HG02870 (cell line): ENCODE measurements around the gene TBP.

Experiments used
- ATAC-seq: cut with Tn5 transposase; IDR thresholded peaks from one replicate; pipeline ENCODE4 v1.9.1; 2021; ENCODE audit warnings: mild to moderate bottlenecking, moderate library complexity; ENCODE audit not compliant: unreplicated experiment

The TBP gene

DNA sequence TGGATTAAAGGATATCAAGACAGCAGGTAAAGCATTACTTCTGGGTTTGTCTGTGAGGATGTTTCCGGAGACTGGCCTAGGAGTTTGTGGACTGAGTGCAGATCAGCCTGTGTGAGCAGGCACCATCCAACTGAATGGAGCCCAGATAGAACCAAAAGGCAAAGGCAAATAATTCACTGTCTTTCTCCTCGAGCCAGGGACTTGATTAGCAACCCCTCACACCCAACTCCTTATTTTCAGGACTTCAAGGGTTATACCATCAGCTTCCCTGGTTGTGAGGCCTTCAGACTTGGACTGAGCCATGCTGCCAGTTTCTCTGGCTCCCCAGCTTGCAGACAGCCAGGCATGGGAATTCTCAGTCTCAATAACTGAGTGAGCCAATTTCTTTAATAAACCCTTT, 20.4 kb upstream of the TBP start:
- no peak for ATAC-seq

DNA sequence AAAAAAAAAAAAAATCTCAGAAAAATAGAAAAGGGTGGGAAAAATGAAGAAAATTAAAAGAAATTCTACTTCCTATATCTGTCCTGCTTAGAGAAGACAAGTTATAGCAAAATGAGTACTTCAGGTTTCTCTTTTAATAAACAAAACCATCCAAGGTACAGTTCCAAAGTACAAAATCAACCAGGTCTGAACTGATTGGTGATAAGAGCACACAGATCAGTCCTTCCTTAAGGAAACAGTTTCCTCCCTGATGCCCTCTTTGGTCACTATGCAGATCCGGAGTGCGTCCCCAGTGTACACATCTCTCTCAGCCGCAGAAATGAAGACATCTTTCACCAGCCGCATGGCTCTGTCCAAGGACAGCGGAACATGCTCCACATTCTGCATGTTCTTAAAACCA, 19.2 kb upstream of the TBP start:
- ATAC-seq: no peak

DNA sequence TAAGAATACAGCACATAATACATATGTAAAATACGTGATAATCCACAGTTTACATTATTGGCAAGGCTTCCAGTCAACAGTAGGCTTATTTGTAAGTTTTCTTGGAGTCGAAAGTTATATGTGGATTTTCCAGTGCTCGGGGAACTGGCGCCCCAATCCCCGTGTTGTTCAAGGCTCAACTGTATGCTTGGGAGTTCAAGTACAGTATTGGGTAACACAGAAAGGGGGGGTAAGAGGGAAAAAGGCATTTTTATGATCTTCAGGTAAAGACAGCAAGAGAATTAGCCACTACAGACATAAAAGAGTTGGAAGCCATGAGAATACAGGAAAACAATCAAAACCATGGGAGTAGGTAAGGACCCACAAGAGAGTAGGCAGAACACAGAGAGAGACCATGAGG, 17.5 kb upstream of the TBP start:
- ATAC-seq: no peak

DNA sequence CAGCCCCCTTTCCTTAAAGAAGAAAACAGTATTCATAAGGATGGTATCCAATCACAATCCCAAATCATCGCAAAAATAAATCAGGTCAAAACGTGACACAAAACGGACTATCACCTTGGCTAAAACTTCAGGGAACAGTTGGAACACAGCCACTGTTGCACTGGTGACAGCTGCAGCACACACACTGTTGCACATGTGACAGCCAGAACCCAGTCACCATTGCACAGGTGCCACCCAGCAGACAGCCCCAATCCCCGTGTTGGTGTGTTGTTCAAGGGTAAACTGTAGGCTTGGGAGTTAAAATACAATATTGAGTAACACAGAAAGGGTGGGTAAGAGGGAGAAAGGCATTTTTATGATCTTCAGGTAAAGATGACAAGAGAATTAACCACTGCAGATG, 16.8 kb upstream of the TBP start:
- ATAC-seq: no peak

DNA sequence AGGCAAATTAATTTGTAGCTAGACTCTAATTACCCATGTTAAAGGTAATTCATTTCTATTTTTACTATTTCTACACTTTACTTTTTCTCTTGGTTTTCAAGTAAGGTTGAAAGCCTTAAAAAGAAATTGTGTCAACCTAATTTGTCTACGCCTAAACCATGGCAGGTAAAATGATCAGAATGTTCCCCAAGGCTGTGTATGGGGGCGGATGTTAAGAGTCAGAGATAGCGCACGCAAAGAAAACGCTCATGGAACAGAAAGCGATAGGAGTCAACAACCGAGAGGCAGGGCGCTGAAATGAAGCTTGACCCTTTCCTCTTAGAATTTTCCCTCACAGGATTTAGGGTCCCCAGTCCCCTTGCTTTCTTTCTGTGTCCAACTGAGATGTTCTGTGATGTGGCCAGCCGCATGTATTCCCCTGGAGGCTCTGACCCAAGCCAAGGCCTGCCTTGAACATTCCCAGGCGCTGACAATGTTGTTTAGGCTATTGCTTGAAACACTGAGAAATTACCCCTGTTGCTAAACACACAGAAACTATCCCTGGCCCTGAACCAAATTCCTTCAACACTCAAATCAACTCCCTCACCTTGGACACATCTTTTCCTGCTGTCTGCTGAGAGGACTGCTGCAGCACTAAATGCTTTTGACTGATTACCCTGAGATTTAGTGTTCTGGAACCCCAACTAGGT, 12.0 kb upstream of the TBP start:
- ATAC-seq: no peak

DNA sequence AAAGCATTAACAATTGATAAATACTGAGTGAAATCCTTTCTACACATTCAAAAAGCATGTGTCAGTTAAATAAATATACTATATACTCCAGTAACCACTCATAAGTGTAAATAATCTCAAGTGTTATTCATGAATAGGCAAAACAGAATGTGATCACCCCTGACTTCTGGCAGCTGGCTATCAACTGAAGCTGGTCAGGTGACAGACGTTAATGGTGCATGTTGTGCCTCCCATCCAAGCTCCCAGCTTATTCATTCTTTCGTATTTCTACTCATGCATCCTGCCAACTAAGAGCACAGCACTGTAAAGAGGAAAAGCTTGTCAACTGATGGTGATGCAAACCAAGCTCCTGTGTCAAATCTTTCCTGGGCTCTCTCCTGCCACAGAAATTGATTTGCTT, 8.8 kb upstream of the TBP start:
- no peak for ATAC-seq

DNA sequence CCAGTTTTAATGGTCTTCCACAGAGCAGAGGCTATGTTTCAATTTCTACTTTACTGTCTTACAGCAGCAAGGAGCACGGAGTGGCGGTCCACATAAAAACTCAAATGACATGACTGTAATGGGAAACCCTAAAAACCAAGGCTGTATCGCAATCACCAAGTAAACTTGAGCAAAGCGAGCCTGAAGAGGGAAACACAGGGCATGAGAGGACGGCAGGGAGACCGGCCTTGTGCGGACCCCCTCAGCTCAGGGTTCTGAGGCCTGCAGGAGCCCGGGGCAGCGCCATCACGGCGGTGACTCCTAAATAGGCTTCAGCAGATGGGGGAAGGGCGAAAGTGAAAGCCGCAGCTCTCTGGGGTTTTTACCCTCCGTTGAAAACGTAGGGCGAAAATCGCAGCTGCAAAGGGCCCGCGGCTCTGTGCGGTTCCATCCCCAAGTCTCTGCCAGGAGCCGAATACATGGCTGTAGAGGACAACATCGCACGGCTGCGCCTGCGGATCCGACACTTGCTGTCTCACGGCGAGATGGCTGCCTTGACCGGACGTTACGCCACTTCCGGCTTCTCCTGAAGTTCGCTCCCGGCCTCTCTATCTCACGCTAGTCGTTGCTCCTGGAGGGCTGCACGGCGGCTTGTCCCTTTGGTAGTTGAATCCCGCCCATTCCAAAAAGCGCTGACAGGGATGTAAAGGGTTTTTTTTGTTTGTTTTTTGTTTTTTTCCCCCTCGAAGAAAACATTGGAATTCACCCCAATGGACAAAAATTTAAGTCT, 1.2 kb upstream of the TBP start, which contains the start of gene PSMB1:
Gene PSMB1 (minus strand): TSS at position 543 of the 769 bp plus-strand sequence. CDS start 65 bp downstream, at position 478.
- ATAC-seq: peak; percentile 51

DNA sequence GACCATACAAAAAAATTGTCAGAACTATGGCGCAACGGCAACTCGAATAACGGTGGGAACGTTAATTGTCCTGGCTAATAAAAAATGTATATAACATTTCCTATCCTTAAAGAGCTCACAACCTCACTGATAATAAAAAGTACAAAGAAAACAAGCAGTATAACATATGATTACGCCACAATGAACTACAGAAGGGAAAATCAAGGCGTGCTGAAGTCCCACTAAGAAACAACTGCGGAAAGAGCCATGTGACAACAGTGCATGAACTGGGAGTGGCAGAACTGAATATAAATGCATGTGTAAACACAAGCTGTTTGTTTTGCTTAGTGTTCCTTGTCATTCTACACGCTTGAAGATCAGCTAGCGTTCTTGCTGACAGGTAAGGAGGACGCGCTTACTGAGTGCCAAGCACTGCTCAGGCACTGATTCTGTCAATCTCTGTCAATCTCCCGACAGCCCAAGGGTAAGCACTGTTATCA, 596 bp upstream of the TBP start:
- ATAC-seq: peak; percentile 28

DNA sequence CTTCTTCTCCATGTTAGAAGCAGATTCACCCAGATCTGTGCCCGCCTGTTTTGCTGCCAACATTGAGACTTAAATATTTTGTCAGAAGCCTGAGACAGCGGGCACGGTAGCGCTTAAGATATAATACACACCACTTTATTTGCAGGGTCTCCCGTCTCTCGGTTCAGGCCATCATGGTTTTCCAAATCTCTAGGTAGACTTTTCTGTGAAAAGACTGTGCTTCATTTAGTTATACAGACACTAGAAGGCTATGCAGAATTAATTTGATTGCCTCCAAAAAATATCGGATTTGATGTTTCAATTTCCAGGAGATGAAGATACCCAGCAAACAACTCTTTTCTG, 598 bp downstream of the TBP start:
- no peak for ATAC-seq

DNA sequence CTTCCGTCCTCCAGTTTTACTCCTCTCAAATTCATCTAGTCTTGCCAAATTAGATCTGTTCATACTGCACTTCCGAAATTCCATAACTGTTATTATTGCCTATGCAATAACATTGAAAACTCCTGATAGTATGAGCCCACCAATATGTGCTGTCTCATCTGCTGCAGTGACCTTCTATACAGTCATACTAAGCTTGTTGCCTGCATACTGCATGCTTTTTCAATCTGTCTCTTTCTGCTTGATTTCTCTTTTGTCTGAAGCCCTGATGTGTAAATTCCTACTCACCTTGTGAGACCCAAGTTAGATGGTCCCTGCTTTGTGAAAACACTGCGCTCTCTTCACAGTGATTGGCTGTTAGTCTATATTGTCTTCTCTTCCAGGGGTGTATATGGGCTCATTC, 1.1 kb downstream of the TBP start:
- ATAC-seq: no peak

DNA sequence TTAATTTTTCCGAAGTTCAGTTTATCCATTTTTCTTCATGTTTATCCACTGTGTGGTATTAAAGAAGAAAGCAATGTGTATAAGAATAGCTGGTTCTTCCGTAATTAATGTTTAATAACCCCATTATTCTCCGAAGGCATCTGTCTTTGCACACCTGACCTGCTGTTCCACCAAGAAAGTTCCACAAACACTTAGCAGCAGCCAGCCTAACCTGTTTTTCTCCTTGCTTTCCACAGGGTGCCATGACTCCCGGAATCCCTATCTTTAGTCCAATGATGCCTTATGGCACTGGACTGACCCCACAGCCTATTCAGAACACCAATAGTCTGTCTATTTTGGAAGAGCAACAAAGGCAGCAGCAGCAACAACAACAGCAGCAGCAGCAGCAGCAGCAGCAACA, 7.4 kb downstream of the TBP start:
- ATAC-seq: no peak

DNA sequence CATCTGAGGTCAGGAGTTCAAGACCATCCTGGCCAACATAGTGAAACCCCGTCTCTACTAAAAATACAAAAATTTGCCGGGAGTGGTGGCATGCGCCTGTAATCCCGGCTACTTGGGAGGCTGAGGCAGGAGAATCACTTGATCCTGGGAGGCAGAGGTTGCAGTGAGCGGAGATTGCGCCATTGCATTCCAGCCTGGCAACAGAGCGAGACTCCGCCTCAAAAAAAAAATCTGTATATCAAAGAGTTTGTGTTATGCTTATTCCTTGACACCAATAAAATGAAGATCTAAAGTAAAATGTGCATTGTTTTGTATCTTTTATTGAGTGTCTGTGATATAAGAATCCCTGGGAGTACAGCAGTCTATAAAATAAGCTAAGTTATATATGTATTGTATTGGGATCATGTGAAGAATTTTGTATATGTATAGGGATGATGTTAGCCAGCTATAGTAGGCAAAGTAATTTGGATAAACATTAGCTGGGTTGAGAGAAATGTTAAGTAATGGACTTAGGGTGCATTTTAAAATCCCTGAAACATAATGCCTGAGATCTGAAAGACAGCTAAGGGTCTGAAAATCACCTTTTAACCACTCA, 10.9 kb downstream of the TBP start:
- no peak for ATAC-seq

DNA sequence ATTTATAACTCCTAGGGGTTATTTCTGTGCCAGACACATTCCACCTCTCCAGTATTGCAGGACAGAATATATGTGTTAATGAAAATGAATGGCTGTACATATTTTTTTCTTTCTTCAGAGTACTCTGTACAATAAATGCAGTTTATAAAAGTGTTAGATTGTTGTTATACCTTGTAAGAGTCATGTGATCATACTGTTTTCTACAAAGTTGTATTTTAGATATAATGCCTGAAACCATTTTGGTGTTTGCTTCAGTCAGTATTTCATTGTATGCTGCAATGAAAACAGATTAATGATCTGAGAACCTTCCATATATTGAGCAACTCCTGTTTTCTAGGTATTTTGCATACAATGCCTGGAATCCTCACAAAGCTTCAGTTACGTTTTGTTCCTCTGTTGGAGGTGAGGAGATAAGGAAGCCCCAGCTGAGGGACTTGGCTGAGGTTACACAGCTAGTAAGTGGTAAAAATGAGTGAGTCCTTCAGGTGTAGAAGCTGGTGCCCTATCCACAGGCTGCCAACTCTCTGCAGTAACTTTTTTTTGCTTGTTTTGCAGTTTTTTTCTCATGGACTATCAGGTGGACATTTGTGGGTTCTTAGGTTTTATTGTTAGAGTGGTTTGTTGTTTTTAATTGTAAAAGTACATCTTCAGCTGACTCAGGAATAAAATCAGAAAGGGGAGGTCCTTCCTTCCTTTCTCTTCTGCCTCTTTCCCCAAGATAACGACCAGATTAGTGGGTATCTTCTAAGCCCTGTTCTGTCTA, 18.7 kb downstream of the TBP start:
- no peak for ATAC-seq

DNA sequence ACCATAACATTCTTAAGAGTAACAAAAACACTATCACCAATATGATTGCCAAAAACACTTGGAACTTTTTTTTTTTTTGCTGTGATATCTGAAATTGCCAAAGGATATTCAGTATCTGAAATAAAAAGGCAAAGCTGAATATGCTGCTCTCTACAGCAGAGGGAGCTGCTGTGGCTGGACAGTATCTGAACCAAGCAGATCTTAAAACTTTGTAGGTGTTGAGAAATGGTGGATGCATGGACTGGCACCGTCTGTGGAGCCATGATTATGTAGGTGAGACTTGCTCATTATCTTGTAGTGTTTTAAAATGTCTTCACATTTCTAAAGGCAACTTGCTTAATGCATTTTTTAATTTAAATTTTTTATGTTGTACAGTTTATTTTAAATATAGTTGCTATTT, 21.1 kb downstream of the TBP start:
- ATAC-seq: no peak

DNA sequence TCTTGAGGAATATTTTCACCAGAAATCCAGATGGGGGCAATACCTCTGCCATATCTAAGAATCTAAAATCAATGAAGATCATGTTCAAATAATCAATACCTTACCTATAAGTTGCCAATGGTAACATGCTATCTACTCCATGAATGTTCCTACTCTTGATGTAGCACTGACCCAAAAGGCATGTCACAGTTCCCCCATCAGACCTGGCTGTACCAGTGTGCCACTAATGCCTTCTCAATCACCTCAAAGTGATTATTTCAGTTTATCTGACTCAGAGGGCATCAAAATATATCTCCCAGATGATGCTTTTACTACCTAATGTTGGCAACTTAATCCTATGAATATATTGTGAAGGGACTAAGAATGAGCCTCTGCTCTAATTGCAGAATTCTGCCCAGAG, 24.7 kb downstream of the TBP start:
- no peak for ATAC-seq

DNA sequence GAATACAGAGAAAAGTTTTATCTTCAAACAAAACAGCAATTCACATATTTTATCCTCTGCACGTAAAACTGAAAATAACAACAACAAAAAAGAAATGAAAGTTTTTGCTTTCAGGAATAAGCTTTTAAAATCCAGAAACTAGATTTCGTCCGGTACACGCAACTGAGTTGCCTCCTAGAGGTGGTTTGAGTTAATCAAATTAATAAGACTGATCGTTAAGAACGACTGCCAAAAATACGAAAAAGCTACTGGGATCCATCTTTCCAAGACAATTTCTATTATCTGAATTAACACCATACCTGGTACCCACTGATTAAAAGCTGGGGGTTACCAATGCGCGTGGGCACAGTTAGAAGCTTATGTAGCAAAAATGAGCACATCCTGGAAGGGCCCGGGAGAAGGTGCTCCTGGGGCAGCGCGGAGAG, 29.6 kb downstream of the TBP start:
- ATAC-seq: peak; percentile 2

DNA sequence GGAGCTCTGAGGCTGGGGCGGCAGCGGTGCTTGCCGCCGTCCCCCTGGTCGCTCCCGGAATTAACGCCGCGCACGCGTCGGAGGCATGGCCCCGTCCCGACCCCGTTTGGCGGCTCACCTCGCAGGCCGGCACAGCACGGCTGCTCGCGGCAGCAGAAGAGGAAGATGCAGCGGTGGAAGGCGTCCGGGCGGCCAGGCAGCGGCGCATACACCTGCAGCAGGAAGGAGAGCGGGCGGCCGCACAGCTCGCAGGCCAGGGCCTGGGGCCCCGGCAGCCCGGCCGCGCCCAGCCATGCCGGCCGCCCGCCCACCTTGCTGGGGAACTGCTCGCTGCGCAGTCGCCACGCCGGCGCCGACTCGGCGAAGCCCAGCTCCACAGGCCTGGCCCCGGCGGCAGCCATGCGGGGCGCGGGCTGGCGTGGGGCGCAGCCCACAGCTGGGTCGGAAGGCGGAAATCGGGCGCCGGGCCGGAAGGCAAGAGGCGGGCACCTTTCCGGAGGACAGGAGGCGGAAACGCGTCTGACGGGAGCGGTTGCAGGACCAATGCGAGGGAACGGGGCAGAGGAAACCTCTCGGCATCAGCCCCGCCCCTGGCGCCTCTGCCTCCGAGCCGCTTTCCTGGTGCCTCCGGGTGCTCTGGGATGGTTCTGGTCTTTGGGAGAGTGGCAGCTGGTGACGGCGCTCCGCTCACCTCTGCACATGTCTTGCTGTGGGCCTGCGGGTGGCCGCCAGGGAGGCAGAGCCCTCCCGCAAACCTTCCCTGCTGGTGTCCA, 30.2 kb downstream of the TBP start, which contains the start of gene PDCD2:
Gene PDCD2 (minus strand): TSS at position 457 of the 773 bp plus-strand sequence. CDS start 56 bp downstream, at position 401.
- peak; percentile 95 for ATAC-seq

DNA sequence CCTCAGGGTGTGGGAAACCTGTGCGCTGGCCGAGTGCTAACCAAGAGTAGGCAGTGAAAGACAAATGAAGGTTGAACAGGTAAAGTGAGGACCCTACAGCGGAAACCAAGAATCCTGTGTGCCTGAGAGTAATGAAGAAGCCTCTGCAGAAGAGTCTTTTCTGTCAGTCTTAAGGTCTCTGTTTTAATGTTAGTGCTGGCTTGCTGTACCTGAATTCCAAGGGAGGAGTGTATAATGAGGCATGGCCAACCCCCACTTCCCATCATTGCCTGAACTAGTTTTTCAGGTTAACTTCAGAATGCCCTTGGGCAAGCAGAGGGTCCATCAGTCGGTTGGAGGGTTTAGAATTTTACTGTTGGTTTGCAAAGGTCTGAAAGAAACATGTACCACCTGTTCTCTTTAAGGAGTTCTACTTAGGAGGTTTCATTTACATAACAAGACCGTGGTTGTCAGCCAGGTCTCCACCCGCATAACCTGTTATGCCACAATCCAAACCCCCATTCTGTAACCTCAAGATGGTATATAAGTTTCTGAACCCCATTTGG, 30.9 kb downstream of the TBP start:
- ATAC-seq: peak; percentile 36

DNA sequence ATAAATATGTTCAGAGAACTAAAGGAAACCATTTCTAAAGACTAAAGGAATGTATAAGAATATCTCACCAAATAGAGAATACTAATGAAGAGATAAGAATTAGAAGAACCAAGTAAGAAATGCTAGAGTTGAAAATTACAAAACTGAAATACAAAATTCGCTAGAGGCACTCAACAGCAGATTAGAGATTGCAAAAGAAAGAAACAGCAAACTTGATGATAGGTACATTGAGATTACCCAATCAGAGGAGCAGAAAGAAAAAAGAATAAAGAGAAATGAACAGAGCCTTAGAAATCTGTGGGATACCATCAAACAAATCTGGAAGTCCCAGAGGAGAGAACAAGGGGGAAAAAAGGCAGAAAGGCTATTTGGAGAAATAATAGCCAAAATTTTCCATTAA, 36.6 kb downstream of the TBP start:
- no peak for ATAC-seq

DNA sequence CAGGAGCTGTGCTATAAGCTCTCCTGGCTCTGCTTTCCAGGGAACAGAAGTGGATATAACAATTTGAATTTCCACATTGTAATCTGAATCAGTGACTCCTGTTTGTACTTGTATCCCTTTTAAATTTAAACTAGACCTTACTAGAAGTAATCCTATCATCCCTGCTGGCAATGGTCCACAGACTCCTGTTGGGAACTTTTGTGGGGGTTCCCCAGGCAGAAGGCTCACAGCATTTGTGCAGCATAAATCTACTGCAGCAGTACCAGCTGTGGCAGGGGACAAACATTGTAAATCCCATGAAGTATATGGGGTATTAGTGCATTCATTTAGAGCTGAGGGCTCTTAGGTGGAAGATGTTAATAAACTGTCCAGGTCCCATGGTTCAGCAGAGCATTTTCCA, 42.3 kb downstream of the TBP start:
- ATAC-seq: no peak
